GM23338 (cell line): ENCODE results near the gene BCL2L15. TPM values are rescaled to one million over a fixed set of nuclear protein-coding genes. Genes with fewer than 3 reads are reported as not detected.

Experiments used
- ATAC-seq: fragments of 200-7000 bp; cut with Tn5 transposase; 3 replicates; pipeline ENCODE4 v1.9.1; 2020
- DNase-seq: peaks from one replicate; pipeline ENCODE4 v3.0.0-alpha.2; 2015; ENCODE audit warnings: low spot score
- H2AFZ ChIP-seq: fragments of 200-600 bp; sonication (generic); 2 replicates; pipeline ENCODE4 v1.8.0; 2016; ENCODE audit warnings: antibody characterized with exemption, mild to moderate bottlenecking, moderate library complexity
- H3F3A ChIP-seq: fragments of 200-600 bp; sonication (generic); replicated peaks from 2 replicates; pipeline ENCODE4 v1.8.0; 2017; ENCODE audit warnings: antibody characterized with exemption, mixed run types, low read depth
- H3K27ac ChIP-seq: fragments of 200-600 bp; sonication (generic); 2 replicates; pipeline ENCODE4 v1.6.1; 2016; ENCODE audit warnings: low read depth
- H3K27me3 ChIP-seq: fragments of 200-600 bp; sonication (generic); 2 replicates; pipeline ENCODE4 v1.8.0; 2016; ENCODE audit warnings: mild to moderate bottlenecking, mixed run types, moderate library complexity; ENCODE audit not compliant: insufficient read depth
- H3K36me3 ChIP-seq: fragments of 200-600 bp; sonication (generic); 2 replicates; pipeline ENCODE4 v1.8.0; 2016; ENCODE audit warnings: mild to moderate bottlenecking; ENCODE audit not compliant: insufficient read depth
- H3K4me1 ChIP-seq: fragments of 200-600 bp; sonication (generic); 2 replicates; pipeline ENCODE4 v1.8.0; 2016; ENCODE audit warnings: mild to moderate bottlenecking, moderate library complexity; ENCODE audit not compliant: insufficient read depth
- H3K4me2 ChIP-seq: fragments of 200-600 bp; sonication (generic); 2 replicates; pipeline ENCODE4 v1.7.1; 2017; ENCODE audit warnings: mixed run types
- H3K4me3 ChIP-seq: fragments of 200-600 bp; sonication (generic); 2 replicates; pipeline ENCODE4 v1.6.1; 2016; ENCODE audit warnings: mixed run types
- H3K79me2 ChIP-seq: fragments of 200-600 bp; sonication (generic); replicated peaks from 2 replicates; pipeline ENCODE4 v1.8.0; 2017; ENCODE audit warnings: mild to moderate bottlenecking; ENCODE audit not compliant: insufficient read depth
- H3K9me2 ChIP-seq: fragments of 200-600 bp; sonication (generic); 2 replicates; pipeline ENCODE4 v1.8.0; 2017; ENCODE audit not compliant: insufficient read depth
- H4K20me1 ChIP-seq: fragments of 200-600 bp; sonication (generic); replicated peaks from 2 replicates; pipeline ENCODE4 v1.8.0; 2017; ENCODE audit warnings: mild to moderate bottlenecking; ENCODE audit not compliant: insufficient read depth
- H3K27ac Mint-ChIP-seq: 2 replicates; pipeline ENCODE4 v1.8.0; 2020; ENCODE audit warnings: inconsistent platforms, mild to moderate bottlenecking, moderate library complexity, mixed read lengths
- H3K27me3 Mint-ChIP-seq: 3 replicates; pipeline ENCODE4 v1.8.0; 2022; ENCODE audit warnings: low read depth, mild to moderate bottlenecking, moderate library complexity, mixed read lengths, inconsistent platforms; ENCODE audit not compliant: insufficient read depth, poor library complexity
- H3K36me3 Mint-ChIP-seq: 3 replicates; pipeline ENCODE4 v1.8.0; 2021; ENCODE audit warnings: low read depth, mild to moderate bottlenecking, inconsistent platforms, moderate library complexity, mixed read lengths
- H3K4me1 Mint-ChIP-seq: 3 replicates; pipeline ENCODE4 v1.8.0; 2020; ENCODE audit warnings: mild to moderate bottlenecking, inconsistent platforms, mixed read lengths
- H3K4me3 Mint-ChIP-seq: 3 replicates; pipeline ENCODE4 v1.8.0; 2021; ENCODE audit warnings: moderate library complexity, mild to moderate bottlenecking, inconsistent platforms, mixed read lengths
- H3K9me3 Mint-ChIP-seq: 3 replicates; pipeline ENCODE4 v1.8.0; 2020; ENCODE audit warnings: moderate library complexity, mild to moderate bottlenecking, inconsistent platforms, mixed read lengths
- CREB1 ChIP-seq: fragments of 250-450 bp; sonication (Bioruptor Pico); IDR thresholded peaks from 2 replicates; pipeline ENCODE4 v1.5.0; 2020; ENCODE audit warnings: low read depth, mild to moderate bottlenecking, moderate library complexity
- EZH2 ChIP-seq: fragments of 200-600 bp; sonication (generic); IDR thresholded peaks from one replicate; pipeline ENCODE4 v1.8.0; 2017; ENCODE audit warnings: antibody characterized with exemption, mild to moderate bottlenecking, low read depth; ENCODE audit not compliant: unreplicated experiment
- EZH2phosphoT487 ChIP-seq: fragments of 200-600 bp; sonication (generic); IDR thresholded peaks from one replicate; pipeline ENCODE4 v1.8.1; 2018; ENCODE audit warnings: antibody characterized with exemption; ENCODE audit not compliant: unreplicated experiment
- JUNB ChIP-seq: IDR thresholded peaks from one replicate; pipeline ENCODE4 v1.6.1; 2016; ENCODE audit warnings: antibody characterized with exemption; ENCODE audit not compliant: unreplicated experiment
- POLR2AphosphoS5 ChIP-seq: IDR thresholded peaks from 2 replicates; pipeline ENCODE4 v1.6.1; 2016; ENCODE audit warnings: antibody characterized with exemption, low read depth
- STAT1 ChIP-seq: IDR thresholded peaks from one replicate; pipeline ENCODE4 v1.6.1; 2016; ENCODE audit warnings: antibody characterized with exemption; ENCODE audit not compliant: unreplicated experiment
- ZNF114 ChIP-seq: fragments of 250-450 bp; sonication (Bioruptor Pico); IDR thresholded peaks from 2 replicates; pipeline ENCODE4 v1.5.0; 2020; ENCODE audit warnings: mild to moderate bottlenecking, moderate library complexity
- polyA plus RNA-seq: library from polyadenylated mRNA; unstranded; fragments of >200 nt; fragmentation: Nextera tagmentation; extraction: Ambion mirVana; gene quantifications from 2 replicates; pipeline ENCODE4 v1.2.1, GENCODE V29; 2016
- total RNA-seq: library from RNA; depleted of rRNA; stranded (reverse); fragments of >200 nt; shearing (Covaris generic); gene quantifications from 2 replicates; pipeline ENCODE4 v1.2.3, GENCODE V29; 2014
- TF ChIP-seq, protein P1 (sequence below): IDR thresholded peaks from one replicate; pipeline ENCODE4 v1.6.1; 2018; ENCODE audit warnings: antibody characterized with exemption; ENCODE audit not compliant: unreplicated experiment
- TF ChIP-seq, protein P2 (sequence below): fragments of 250-450 bp; sonication (Bioruptor Pico); IDR thresholded peaks from 2 replicates; pipeline ENCODE4 v1.5.0; 2020; ENCODE audit warnings: mild to moderate bottlenecking, moderate library complexity
- TF ChIP-seq, protein P3 (sequence below): IDR thresholded peaks from 2 replicates; pipeline ENCODE4 v1.6.1; 2016; ENCODE audit warnings: antibody characterized with exemption

Gene BCL2L15
- total and polyA plus RNA-seq, 2 experiments from 2014 or later = not detected

DNA sequence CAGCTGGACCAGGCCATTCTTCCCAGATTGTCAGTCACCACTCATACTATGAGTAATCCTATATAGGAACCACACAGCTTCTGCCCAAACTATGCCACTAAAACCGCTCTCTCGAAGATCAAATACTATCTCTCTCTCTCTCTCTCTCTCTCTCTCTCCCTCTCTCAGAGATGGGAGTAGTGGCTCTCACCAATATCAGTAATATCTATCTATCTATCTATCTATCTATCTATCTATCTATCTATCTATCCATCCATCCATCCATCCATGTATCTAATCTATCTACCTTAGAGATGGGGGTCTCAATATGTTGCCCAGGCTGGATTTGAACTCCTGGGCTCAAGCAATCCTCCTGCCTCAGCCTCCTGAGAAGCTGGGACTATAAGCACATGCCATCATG is 37.1 kb upstream of the BCL2L15 start:
- H3K4me2 ChIP-seq = no peak overlapping the region
- H3K27me3 Mint-ChIP-seq = peaks cover 3% of the 10 kb centered on the region
- H3K79me2 ChIP-seq = no peaks in the 10 kb centered on the region
- TF ChIP-seq EZH2phosphoT487 (no peak), JUNB (no peak), EZH2 (no peak), ZNF114 (no peak), STAT1 (no peak)
- TF ChIP-seq, protein P1, sequence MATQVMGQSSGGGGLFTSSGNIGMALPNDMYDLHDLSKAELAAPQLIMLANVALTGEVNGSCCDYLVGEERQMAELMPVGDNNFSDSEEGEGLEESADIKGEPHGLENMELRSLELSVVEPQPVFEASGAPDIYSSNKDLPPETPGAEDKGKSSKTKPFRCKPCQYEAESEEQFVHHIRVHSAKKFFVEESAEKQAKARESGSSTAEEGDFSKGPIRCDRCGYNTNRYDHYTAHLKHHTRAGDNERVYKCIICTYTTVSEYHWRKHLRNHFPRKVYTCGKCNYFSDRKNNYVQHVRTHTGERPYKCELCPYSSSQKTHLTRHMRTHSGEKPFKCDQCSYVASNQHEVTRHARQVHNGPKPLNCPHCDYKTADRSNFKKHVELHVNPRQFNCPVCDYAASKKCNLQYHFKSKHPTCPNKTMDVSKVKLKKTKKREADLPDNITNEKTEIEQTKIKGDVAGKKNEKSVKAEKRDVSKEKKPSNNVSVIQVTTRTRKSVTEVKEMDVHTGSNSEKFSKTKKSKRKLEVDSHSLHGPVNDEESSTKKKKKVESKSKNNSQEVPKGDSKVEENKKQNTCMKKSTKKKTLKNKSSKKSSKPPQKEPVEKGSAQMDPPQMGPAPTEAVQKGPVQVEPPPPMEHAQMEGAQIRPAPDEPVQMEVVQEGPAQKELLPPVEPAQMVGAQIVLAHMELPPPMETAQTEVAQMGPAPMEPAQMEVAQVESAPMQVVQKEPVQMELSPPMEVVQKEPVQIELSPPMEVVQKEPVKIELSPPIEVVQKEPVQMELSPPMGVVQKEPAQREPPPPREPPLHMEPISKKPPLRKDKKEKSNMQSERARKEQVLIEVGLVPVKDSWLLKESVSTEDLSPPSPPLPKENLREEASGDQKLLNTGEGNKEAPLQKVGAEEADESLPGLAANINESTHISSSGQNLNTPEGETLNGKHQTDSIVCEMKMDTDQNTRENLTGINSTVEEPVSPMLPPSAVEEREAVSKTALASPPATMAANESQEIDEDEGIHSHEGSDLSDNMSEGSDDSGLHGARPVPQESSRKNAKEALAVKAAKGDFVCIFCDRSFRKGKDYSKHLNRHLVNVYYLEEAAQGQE = no peak
- H3F3A ChIP-seq = 0 out of 2 replicates have a peak, but pooled peaks cover 8% of the 10 kb centered on the region
- no peaks in the 10 kb centered on the region for H4K20me1 ChIP-seq
- H3K27ac ChIP-seq = no peak overlapping the region
- peaks cover 8% of the 10 kb centered on the region; the same call in 1 of the 2 replicates for H3K4me1 ChIP-seq
- H3K27me3 ChIP-seq = peaks cover 6% of the 10 kb centered on the region; the same call in 1 of the 2 replicates
- no peak overlapping the region for H2AFZ ChIP-seq
- no peaks in the 10 kb centered on the region for H3K9me2 ChIP-seq
- no peak overlapping the region for H3K27ac Mint-ChIP-seq
- no peak overlapping the region for H3K4me3 ChIP-seq
- H3K36me3 Mint-ChIP-seq = no peaks in the 10 kb centered on the region
- H3K4me3 Mint-ChIP-seq = no peak overlapping the region
- DNase-seq = no peak
- no peak for ATAC-seq
- peaks cover 6% of the 10 kb centered on the region; the same call in 2 of the 3 replicates for H3K4me1 Mint-ChIP-seq
- no peaks in the 10 kb centered on the region for H3K36me3 ChIP-seq
- H3K9me3 Mint-ChIP-seq = no peaks in the 10 kb centered on the region

DNA sequence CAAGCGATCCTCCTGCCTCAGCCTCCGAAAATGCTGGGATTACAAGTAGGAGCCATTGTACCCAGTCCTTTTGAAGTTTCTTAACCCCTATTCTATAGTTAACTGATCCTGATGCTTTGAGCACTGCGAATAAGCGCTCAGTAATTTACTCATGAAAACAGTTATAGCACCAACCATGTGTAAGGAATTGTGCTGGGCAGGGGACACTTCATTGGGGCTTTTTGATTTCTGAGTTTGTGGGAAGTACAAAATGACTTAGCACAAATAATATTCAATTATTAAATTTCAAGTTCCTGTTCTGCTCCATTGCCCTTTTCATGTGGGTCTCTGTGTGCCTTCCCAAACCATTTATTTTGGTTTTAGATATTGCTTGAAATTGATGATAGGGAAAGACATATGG is 35.6 kb upstream of the BCL2L15 start:
- Histone ChIP-seq H3K27me3 (peaks cover 6% of the 10 kb centered on the region; the same call in 1 of the 2 replicates), H3K36me3 (no peaks in the 10 kb centered on the region), H3K79me2 (no peaks in the 10 kb centered on the region), H3F3A (0 out of 2 replicates have a peak, but pooled peaks cover 5% of the 10 kb centered on the region), H2AFZ (no peak overlapping the region), H3K27ac (no peak overlapping the region), H3K4me2 (no peak overlapping the region), H3K9me2 (peaks cover 3% of the 10 kb centered on the region; the same call in 1 of the 2 replicates), H3K4me1 (no peaks in the 10 kb centered on the region), H3K4me3 (no peak overlapping the region), H4K20me1 (no peaks in the 10 kb centered on the region)
- peaks cover 3% of the 10 kb centered on the region for H3K27me3 Mint-ChIP-seq
- DNase-seq = no peak
- ATAC-seq = no peak
- H3K4me1 Mint-ChIP-seq = no peaks in the 10 kb centered on the region
- H3K9me3 Mint-ChIP-seq = no peaks in the 10 kb centered on the region
- no peak overlapping the region; the same call in 2 of the 3 replicates for H3K4me3 Mint-ChIP-seq
- H3K36me3 Mint-ChIP-seq = no peaks in the 10 kb centered on the region
- H3K27ac Mint-ChIP-seq = no peak overlapping the region
- TF ChIP-seq POLR2AphosphoS5 (no peak), CREB1 (CRISPR knock-in tag) (no peak), EZH2phosphoT487 (no peak), ZNF114 (no peak), EZH2 (no peak)
- TF ChIP-seq, protein P2, sequence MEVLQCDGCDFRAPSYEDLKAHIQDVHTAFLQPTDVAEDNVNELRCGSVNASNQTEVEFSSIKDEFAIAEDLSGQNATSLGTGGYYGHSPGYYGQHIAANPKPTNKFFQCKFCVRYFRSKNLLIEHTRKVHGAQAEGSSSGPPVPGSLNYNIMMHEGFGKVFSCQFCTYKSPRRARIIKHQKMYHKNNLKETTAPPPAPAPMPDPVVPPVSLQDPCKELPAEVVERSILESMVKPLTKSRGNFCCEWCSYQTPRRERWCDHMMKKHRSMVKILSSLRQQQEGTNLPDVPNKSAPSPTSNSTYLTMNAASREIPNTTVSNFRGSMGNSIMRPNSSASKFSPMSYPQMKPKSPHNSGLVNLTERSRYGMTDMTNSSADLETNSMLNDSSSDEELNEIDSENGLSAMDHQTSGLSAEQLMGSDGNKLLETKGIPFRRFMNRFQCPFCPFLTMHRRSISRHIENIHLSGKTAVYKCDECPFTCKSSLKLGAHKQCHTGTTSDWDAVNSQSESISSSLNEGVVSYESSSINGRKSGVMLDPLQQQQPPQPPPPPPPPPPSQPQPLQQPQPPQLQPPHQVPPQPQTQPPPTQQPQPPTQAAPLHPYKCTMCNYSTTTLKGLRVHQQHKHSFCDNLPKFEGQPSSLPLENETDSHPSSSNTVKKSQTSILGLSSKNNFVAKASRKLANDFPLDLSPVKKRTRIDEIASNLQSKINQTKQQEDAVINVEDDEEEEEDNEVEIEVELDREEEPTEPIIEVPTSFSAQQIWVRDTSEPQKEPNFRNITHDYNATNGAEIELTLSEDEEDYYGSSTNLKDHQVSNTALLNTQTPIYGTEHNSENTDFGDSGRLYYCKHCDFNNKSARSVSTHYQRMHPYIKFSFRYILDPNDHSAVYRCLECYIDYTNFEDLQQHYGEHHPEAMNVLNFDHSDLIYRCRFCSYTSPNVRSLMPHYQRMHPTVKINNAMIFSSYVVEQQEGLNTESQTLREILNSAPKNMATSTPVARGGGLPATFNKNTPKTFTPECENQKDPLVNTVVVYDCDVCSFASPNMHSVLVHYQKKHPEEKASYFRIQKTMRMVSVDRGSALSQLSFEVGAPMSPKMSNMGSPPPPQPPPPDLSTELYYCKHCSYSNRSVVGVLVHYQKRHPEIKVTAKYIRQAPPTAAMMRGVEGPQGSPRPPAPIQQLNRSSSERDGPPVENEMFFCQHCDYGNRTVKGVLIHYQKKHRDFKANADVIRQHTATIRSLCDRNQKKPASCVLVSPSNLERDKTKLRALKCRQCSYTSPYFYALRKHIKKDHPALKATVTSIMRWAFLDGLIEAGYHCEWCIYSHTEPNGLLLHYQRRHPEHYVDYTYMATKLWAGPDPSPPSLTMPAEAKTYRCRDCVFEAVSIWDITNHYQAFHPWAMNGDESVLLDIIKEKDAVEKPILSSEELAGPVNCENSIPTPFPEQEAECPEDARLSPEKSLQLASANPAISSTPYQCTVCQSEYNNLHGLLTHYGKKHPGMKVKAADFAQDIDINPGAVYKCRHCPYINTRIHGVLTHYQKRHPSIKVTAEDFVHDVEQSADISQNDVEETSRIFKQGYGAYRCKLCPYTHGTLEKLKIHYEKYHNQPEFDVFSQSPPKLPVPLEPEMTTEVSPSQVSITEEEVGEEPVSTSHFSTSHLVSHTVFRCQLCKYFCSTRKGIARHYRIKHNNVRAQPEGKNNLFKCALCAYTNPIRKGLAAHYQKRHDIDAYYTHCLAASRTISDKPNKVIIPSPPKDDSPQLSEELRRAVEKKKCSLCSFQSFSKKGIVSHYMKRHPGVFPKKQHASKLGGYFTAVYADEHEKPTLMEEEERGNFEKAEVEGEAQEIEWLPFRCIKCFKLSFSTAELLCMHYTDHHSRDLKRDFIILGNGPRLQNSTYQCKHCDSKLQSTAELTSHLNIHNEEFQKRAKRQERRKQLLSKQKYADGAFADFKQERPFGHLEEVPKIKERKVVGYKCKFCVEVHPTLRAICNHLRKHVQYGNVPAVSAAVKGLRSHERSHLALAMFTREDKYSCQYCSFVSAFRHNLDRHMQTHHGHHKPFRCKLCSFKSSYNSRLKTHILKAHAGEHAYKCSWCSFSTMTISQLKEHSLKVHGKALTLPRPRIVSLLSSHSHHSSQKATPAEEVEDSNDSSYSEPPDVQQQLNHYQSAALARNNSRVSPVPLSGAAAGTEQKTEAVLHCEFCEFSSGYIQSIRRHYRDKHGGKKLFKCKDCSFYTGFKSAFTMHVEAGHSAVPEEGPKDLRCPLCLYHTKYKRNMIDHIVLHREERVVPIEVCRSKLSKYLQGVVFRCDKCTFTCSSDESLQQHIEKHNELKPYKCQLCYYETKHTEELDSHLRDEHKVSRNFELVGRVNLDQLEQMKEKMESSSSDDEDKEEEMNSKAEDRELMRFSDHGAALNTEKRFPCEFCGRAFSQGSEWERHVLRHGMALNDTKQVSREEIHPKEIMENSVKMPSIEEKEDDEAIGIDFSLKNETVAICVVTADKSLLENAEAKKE (CRISPR knock-in tag) = no peak
- TF ChIP-seq, protein P3, sequence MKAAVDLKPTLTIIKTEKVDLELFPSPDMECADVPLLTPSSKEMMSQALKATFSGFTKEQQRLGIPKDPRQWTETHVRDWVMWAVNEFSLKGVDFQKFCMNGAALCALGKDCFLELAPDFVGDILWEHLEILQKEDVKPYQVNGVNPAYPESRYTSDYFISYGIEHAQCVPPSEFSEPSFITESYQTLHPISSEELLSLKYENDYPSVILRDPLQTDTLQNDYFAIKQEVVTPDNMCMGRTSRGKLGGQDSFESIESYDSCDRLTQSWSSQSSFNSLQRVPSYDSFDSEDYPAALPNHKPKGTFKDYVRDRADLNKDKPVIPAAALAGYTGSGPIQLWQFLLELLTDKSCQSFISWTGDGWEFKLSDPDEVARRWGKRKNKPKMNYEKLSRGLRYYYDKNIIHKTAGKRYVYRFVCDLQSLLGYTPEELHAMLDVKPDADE = no peak
